GM12875 (cell line): ENCODE data around the gene AIM2.
"Not testable (repeated sequence)": the region's sequence is repeated elsewhere in the genome, so short reads cannot be mapped to it uniquely, and the experiment has no call there.

Experiments
- H3K4me3 ChIP-seq: one replicate; pipeline ENCODE4 v1.5.1; 2011; ENCODE audit warnings: low read depth, low read length, control low read depth
- TF ChIP-seq, protein P1 (sequence below): IDR thresholded peaks from 2 replicates; pipeline ENCODE4 v1.5.1; 2011; ENCODE audit warnings: low read depth, mild to moderate bottlenecking, control low read depth, inconsistent platforms, low read length, moderate library complexity, borderline replicate concordance; ENCODE audit not compliant: insufficient read depth

AIM2 gene

DNA sequence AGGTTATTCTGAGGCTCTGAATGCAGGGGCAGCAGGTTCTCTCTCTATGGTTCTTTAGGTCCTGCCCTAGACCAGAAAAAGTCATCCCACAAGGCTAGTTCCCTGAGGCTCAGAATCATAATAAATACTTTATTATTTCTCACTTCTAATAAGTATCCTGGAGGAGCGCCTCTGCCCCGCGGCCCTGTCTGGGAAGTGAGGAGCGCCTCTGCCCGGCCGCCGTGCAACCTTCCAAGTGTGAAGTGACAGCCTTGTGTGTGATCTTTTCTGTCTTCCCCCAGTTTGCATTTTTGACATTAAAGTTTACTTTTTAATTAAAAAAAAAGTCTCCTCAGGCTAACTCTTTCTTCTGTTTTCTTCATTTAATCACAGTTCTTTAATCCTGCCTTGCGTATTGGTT, 11.5 kb downstream of the AIM2 start:
- H3K4me3 ChIP-seq, result no peak overlapping the region
- TF ChIP-seq, protein P1, sequence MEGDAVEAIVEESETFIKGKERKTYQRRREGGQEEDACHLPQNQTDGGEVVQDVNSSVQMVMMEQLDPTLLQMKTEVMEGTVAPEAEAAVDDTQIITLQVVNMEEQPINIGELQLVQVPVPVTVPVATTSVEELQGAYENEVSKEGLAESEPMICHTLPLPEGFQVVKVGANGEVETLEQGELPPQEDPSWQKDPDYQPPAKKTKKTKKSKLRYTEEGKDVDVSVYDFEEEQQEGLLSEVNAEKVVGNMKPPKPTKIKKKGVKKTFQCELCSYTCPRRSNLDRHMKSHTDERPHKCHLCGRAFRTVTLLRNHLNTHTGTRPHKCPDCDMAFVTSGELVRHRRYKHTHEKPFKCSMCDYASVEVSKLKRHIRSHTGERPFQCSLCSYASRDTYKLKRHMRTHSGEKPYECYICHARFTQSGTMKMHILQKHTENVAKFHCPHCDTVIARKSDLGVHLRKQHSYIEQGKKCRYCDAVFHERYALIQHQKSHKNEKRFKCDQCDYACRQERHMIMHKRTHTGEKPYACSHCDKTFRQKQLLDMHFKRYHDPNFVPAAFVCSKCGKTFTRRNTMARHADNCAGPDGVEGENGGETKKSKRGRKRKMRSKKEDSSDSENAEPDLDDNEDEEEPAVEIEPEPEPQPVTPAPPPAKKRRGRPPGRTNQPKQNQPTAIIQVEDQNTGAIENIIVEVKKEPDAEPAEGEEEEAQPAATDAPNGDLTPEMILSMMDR, result no peak

DNA sequence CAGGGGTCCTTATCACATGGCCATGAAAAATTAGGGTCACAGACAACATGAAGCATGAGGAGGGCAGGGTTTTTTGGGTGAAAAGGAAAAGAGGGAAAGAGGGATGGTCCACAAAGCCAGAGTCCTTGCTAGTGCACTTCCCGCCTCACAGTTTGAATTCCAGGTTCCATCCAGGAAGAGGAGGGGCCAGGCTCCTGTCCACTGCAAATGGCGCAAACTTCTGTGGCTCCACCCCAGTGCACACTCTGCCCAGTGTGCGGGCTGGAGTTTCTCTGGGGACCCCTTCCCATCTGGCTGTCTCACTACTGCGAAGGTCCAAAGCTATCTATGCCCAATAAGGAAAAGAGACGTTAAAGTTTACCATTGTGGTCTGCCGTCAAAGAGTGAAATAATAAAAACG, 17.8 kb downstream of the AIM2 start:
- TF ChIP-seq, protein P1, result no peak
- H3K4me3 ChIP-seq, result no peak overlapping the region

DNA sequence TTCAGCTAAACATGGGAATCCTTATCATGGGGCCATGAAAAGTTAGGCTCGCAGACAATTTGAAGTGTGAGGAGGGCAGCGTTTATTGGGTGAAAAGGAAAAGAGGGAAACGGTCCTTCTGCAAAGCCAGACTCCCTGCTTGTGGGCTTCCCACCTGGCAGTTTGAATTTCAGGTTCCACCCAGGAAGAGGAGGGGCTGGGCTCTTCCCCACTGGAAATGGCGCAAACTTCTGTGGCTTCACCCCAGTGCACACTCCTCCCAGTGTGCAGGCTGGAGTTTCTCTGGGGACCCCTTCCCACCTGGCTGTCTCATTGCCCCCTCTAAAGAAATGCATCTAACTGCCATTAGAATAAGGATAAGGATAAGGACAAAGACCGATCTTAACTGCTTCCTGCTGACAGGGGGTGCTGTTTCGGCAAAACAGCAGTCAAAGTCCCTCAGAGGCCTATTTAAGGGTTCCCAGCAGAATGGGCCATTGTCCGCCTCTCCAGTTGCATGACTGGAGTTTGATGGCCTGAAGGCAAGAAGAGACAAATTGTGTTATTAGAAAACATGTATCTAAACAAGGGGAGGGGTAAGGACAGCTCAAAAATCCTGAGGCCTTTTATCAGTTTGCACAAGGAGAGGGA, 20.4 kb downstream of the AIM2 start:
- TF ChIP-seq, protein P1, result peak; percentile 27; the same call in 1 of the 2 replicates
- no peak overlapping the region for H3K4me3 ChIP-seq

DNA sequence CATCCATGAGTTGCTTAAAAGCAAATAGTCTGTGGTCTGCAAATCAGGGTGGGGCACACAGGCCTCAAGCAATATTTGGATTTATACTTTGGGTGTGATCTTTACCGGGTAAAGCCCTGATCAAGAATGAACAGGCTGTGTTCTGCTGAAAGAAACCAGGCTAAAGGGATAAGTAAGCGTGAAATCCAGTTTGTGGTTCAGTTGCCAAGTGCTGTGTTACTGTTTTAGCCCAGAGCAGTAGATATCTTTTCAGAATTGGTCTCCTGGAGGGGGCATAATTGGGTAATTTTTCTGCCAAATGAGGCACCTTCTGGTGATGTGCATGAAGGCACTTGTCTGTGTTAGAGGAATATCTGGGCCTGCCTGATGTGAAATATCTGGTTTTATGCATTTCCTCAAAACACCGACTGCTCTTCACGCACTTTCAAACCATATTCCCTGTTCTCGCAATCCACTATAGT, 21.4 kb downstream of the AIM2 start:
- TF ChIP-seq, protein P1, result no peak
- H3K4me3 ChIP-seq, result no peak overlapping the region

DNA sequence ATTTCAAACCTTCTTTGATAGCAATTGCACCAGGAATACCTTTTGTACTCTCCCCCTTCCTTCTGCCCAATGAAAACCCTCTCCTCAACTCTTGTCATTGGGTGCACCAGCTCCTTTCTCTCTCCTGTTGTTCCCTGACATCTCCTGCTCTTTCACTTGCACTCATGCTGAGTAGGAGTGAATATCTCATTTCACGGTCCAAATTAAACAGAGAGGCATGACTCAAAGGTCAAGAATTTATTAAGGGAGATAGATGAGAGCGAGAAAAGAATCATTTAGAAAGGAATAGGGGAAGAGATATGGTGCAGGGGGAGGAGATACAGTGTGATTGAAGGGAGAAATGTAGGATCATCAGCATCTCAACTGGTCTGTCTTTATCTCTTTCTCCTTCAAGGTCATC, 22.1 kb downstream of the AIM2 start:
- H3K4me3 ChIP-seq, result no peak overlapping the region
- TF ChIP-seq, protein P1, result no peak

DNA sequence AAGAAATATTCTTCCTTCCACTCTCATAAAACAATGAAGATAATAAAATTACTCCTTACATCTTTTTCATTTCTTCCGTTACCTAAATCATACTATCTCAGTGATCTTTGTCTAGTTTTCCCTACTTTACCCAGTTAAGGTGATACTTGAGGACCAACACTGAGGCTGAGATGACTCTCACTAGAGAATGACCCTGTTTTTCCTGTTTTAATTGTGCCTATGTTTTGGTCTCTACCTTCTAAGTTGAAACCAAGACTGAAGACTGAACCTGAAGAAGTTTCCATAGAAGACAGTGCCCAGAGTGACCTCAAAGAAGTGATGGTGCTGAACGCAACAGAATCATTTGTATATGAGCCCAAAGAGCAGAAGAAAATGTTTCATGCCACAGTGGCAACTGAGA, 25.1 kb downstream of the AIM2 start:
- TF ChIP-seq, protein P1, result no peak

DNA sequence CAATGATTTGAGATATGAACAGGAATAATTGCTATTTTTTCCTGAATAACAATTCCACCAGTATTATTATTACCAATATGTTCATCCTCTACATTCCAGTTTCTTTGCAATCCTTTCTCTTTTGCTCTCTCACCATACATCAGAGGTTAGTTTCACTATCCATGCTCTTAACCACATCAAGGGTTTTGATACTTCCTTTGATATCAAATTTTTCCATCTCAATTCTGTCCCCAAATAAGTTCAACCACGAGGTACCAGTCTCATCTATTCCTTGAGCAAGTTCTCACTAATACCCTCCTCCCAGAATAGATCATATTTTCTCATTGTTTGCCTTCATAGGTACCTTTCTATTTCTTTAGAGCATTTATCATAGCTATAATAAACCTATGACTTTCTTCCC, 30.1 kb downstream of the AIM2 start:
- not testable (repeated sequence) for H3K4me3 ChIP-seq

More for the DNA sequence above, 25.1 kb downstream of the AIM2 start:
- H3K4me3 ChIP-seq, result no peak overlapping the region
